Right lobe of liver (tissue), 6 donors: Measurements from ENCODE around the gene LIF. TPM values are rescaled to one million over a fixed set of nuclear protein-coding genes. Genes with fewer than 3 reads are reported as not detected.
A peak's percentile ranks its signal among the peaks of the same experiment; 100 is the strongest.

ENCODE experiments used
- ATAC-seq, 4 donors: fragments of 200-7000 bp; cut with Tn5 transposase; one replicate each; pipeline ENCODE4 v1.9.1; 2020; ENCODE audit warnings: mild to moderate bottlenecking in 4 of 4, moderate library complexity in 4 of 4
- DNase-seq, 3 donors: peaks; one replicate each; pipeline ENCODE4 v3.0.0-alpha.2; 2020
- H3K27ac ChIP-seq, 3 donors: fragments of 200-600 bp; one replicate each; pipeline ENCODE4 v1.8.0; 2022
- H3K27me3 ChIP-seq, 2 donors: fragments of 200-600 bp; one replicate each; pipeline ENCODE4 v1.8.0; 2022
- H3K36me3 ChIP-seq, 4 donors: fragments of 200-600 bp; sonication (generic) in 1 of 4; one replicate each; pipeline versions ENCODE4 v1.5.1 to v1.8.0; 2017 to 2022; ENCODE audit warnings: control low read depth in 1 of 4
- H3K4me1 ChIP-seq, 4 donors: fragments of 200-600 bp; sonication (generic) in 1 of 4; one replicate each; pipeline versions ENCODE4 v1.5.1 to v1.8.0; 2017 to 2022; ENCODE audit warnings: control low read depth in 1 of 4
- H3K4me3 ChIP-seq, 3 donors: fragments of 200-600 bp; one replicate each; pipeline ENCODE4 v1.8.0; 2022
- H3K9me3 ChIP-seq, 4 donors: fragments of 200-600 bp; sonication (generic) in 1 of 4; one replicate each; pipeline versions ENCODE4 v1.5.1 to v1.8.0; 2017 to 2022; ENCODE audit warnings: control low read depth in 1 of 4
- POLR2A ChIP-seq: fragments of 450-650 bp; IDR thresholded peaks from one replicate; pipeline ENCODE4 v1.6.1; 2017; ENCODE audit warnings: antibody characterized with exemption, mild to moderate bottlenecking
- WGBS: methylation state at CpG from one replicate; pipeline ENCODE4 v1.1.6; 2018; ENCODE audit warnings: low coverage, low lambda C conversion rate; ENCODE audit not compliant: insufficient coverage; ENCODE audit errors: missing lambda C conversion rate; 5-methylcytosine and 5-hydroxymethylcytosine counted together
- intact Hi-C, 2 donors: fragments of 100-400 bp; cut with DNase I; formaldehyde crosslinking; loops; one replicate each; pipeline versions ENCODE4 v1.11.2 to v1.14.1; 2022
- total RNA-seq, 6 experiments: library from RNA; depleted of rRNA in 2 of 6; stranded (reverse); fragments of >200 nt in 2 of 6; fragmentation: NEBNext Ultra II Directional in 3 of 6; extraction: Animal tissue kit (Norgen Biotek cat#: 25700) in 3 of 6; gene quantifications; one replicate each; pipeline versions ENCODE4 v1.1.0 to v1.2.4, GENCODE V29; 2016 to 2023
- TF ChIP-seq, protein P1 (sequence below), 4 donors: fragments of 200-600 bp in 3 of 4; fragments of 450-650 bp in 1 of 4; IDR thresholded peaks; one replicate each; pipeline versions ENCODE4 v1.5.1 to v1.8.0; 2016 to 2022; ENCODE audit warnings: antibody characterized with exemption in 4 of 4, mild to moderate bottlenecking in 2 of 4
- donor health status: DM: no; HTN: yes; CAD: no.
- donor health status: DM: no; HTN: no; CAD: no.
- donor health status: DM: no; HTN: no; CAD: no.
- donor health status: DM: no; HTN: yes; CAD: no.
- donor health status: DM: no; HTN: yes; CAD: no.

The LIF gene
- total RNA-seq, 6 experiments from 2014 or later, result 0.15 to 2.0 (median 1.6) TPM; not detected in 2

DNA sequence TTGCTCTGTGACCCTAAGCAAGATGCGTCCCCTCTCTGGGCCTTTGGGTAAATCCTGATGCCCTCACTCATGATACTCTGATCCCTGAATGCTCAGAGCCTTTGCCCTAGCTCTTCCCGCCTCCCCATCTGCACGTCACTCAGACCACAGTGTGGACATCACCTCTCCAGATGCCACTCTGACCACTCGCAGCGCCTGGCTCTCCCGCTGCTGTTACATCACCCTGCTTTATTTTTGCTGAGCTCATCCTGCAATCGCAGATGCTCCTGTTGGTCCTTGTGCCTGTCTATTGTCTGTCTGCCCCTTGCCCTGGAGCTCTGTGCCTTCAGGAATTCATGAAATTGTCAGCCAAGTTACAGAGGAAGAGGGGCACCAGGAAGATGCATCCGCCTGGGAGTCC is 14.6 kb upstream of the LIF start:
- intact Hi-C loops, result loop anchor here in 1 of 2 donors (10.0 kb wide), 1 partner anchor 124 kb away; the partner anchor contains the start of gene RNF215
- 17% methylated on average over 7 of the region's 8 CpGs for WGBS
- Histone ChIP-seq H3K36me3 (no peaks in the 10 kb centered on the region), H3K4me3 (no peak overlapping the region), H3K9me3 (no peaks in the 10 kb centered on the region), H3K27me3 (no peaks in the 10 kb centered on the region), H3K4me1 (no peaks in the 10 kb centered on the region), H3K27ac (no peak overlapping the region)
- ATAC-seq (peak in 2 of 4 donors; percentile 8 to 33), DNase-seq (peak in 1 of 3 donors; percentile 60)
- TF ChIP-seq POLR2A, result no peak
- TF ChIP-seq, protein P1, sequence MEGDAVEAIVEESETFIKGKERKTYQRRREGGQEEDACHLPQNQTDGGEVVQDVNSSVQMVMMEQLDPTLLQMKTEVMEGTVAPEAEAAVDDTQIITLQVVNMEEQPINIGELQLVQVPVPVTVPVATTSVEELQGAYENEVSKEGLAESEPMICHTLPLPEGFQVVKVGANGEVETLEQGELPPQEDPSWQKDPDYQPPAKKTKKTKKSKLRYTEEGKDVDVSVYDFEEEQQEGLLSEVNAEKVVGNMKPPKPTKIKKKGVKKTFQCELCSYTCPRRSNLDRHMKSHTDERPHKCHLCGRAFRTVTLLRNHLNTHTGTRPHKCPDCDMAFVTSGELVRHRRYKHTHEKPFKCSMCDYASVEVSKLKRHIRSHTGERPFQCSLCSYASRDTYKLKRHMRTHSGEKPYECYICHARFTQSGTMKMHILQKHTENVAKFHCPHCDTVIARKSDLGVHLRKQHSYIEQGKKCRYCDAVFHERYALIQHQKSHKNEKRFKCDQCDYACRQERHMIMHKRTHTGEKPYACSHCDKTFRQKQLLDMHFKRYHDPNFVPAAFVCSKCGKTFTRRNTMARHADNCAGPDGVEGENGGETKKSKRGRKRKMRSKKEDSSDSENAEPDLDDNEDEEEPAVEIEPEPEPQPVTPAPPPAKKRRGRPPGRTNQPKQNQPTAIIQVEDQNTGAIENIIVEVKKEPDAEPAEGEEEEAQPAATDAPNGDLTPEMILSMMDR (IDR thresholded peaks at IDR 0.05), result no peak

DNA sequence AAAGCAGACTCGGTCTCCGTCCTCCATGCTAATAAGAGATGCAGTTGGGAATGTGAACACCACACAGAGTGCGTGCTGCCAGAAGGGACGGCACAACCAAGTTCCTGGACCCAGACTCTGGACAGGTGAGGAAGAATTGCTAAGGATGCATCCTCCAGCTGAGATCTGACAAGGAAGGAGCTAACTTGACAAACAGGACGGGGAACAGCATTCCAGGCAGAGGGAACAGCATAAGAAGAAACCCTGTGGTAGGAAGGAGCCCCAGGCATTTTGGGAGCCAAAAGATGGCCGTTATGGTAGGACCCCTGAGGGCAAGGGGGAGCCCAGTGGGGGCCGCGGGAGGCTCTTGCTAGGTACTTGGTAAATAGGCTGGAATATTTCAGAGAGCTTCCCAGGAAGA is 14.1 kb upstream of the LIF start:
- Histone ChIP-seq H3K36me3 (no peaks in the 10 kb centered on the region), H3K9me3 (no peaks in the 10 kb centered on the region), H3K27me3 (no peaks in the 10 kb centered on the region), H3K4me3 (no peak overlapping the region), H3K27ac (no peak overlapping the region), H3K4me1 (no peaks in the 10 kb centered on the region)
- TF ChIP-seq, protein P1 (IDR thresholded peaks at IDR 0.05), result no peak
- no peak for TF ChIP-seq POLR2A
- intact Hi-C loops, result loop anchor here in 1 of 2 donors (10.0 kb wide), 1 partner anchor 124 kb away; the partner anchor contains the start of gene RNF215
- ATAC-seq (no peak), DNase-seq (no peak)
- 76% methylated on average over 3 of the region's 8 CpGs for WGBS

DNA sequence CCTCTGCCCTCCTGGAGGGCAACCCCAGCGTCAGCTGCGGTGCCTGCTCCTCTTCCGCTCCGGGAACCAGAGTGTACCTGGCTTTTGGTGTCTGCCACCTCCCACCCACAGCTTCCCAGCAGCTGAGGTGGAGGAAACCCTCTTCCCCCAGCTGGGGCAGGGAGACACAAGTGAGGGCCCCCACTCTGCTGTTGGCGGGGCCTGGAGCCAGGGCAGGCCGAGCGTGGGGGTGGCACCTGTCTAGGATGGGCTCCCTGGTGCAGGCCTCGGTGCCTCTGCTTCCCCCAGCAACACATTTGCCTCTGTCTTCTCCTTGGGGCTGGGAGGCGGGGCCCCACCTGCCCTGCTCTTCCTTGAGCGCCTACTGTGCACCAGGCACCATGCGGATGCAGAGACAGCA is 13.7 kb upstream of the LIF start:
- Histone ChIP-seq H3K27ac (no peak overlapping the region), H3K4me1 (no peaks in the 10 kb centered on the region), H3K9me3 (no peaks in the 10 kb centered on the region), H3K4me3 (no peak overlapping the region), H3K27me3 (no peaks in the 10 kb centered on the region), H3K36me3 (no peaks in the 10 kb centered on the region)
- DNase-seq (no peak), ATAC-seq (no peak)
- intact Hi-C loops, result loop anchor here in 1 of 2 donors (10.0 kb wide), 1 partner anchor 125 kb away; the partner anchor contains the start of gene RNF215
- no peak for TF ChIP-seq POLR2A
- TF ChIP-seq, protein P1 (IDR thresholded peaks at IDR 0.05), result no peak
- WGBS, result no CpG with 5 or more reads among the region's 11 CpGs

DNA sequence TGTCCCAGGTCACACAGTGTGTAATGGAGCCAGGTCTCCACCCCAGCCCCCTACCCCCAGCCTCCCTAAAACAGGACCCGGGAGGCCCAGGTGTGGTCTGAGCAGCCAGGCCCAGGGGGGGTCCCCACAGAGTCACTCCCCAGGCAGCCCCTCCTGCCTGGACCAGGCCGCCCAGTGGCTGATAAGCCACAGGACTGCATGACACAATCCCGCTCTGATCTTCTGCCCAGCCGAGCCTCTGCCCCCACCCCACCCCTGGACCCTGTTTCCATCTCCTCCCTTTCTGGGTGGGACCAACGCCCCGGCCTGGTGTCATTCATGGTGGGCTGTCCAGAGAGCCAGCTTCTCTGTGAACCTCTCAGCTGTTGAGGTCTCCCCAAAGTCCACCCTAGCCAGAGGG is 7.8 kb upstream of the LIF start:
- 60% methylated on average over 3 of the region's 6 CpGs for WGBS
- Histone ChIP-seq H3K4me3 (no peak overlapping the region), H3K9me3 (no peaks in the 10 kb centered on the region), H3K4me1 (no peaks in the 10 kb centered on the region), H3K36me3 (no peaks in the 10 kb centered on the region), H3K27me3 (no peaks in the 10 kb centered on the region), H3K27ac (no peak overlapping the region)
- TF ChIP-seq, protein P1 (IDR thresholded peaks at IDR 0.05), result no peak
- no peak for TF ChIP-seq POLR2A
- DNase-seq (no peak), ATAC-seq (no peak)
- intact Hi-C loops, result no loop called here
